Brain pericyte (primary cell): ENCODE results near the gene PPP1R37.

ENCODE experiments used
- DNase-seq: peaks from one replicate; pipeline ENCODE4 v3.0.0-alpha.2; 2012; ENCODE audit warnings: low read depth, low spot score

PPP1R37 gene

GRCh38 chr19:45169602-45170001, 76.6 kb downstream of the PPP1R37 start:
- no peak for DNase-seq

DNA sequence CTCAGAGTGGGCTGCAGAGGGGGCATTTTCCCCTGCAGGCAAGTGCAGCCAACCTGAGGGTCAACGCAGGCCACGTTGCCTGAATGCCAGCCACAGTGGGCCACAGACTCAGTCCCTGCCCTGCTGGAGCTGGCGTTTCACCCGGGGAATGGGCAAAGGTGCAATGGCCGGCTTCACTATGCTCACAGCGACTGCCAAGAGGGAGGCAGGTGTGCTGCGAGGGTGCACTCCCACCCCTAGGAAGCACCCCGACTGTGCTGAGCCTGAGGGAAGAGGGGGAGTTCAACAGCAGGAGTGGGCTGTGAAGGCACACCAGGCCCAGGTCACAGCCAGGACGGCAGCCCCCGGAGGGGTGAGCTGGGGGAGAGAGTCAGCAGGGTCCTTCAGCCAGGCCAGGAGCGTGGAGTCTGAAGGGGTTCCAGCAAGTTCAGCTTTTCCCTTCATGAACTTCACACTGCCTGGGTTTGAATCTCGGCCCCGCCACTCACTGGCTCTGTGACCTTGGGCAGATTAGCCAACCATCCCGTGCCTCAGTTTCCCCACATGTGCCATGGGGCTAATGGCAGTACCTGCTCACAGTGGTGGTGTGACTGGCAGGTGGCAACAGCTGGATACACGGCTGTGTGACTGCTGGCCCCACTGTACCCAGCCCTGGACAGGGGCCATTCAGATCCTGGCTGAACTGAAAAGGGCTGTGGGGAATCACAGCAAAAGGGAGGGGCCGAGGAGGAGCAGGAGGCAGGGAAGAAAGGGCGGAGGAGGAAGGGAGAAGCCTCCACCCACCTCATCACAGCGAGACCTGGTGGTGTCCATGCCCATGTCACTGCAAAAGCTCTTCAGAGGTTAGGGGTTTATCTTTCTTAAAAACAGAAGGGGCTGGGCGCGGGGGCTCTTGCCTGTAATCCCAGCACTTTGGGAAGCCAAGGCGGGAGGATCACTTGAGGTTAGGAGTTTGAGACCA, 77.4 kb downstream of the PPP1R37 start:
- DNase-seq, result no peak

GRCh38 chr19:45171211-45171623, 78.2 kb downstream of the PPP1R37 start:
- no peak for DNase-seq

DNA sequence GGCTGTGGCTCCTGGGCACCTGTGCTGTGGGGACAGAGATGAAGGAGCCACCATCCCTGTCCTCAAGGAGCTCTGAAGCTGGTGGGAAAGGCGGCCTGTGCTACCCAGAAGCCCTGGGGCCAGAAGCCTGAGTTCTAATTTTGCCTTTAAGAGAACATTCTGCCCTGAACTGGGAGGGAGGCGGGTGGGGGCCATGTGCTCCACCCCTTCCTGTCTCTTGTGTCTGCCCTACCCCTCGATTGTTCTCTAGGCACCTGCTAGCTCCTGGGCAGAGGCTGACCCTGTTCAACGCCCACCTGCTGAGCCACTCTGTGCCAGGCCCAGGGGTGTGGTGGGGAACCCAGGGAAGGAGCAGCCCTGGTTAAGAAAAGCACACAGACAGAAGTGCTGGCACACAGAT, 79.2 kb downstream of the PPP1R37 start:
- no peak for DNase-seq

DNA sequence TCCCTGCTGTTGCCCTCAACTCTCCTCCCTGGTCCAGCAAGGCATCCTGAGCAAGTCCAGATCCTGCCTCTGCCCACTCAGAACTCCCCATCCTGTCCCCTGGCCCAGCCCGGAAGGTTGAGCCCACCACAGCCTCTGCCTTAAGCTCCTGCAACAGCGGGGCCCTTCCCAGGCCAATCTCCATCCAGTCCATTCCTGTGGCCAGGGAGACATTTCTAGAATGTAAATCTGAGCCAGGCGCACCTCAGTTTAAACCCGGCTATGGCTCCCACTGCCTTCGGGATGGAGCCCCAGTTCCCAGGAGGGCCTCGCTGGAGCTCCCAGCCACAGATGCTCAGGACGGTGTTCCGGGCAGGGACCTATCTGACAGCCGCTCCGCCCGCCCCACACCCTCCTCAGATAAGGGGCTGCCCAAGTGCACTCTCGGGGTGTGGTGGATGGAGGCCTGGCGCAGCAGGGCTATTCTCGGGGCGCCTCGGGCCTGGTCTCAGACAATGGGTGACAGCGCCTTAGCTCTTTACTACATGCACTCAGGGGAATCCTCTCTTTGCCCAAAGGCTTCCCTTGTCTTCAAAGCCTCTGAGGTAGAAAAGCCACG, 79.7 kb downstream of the PPP1R37 start:
- DNase-seq, result no peak

GRCh38 chr19:45173816-45174215, 80.8 kb downstream of the PPP1R37 start:
- DNase-seq, result no peak

DNA sequence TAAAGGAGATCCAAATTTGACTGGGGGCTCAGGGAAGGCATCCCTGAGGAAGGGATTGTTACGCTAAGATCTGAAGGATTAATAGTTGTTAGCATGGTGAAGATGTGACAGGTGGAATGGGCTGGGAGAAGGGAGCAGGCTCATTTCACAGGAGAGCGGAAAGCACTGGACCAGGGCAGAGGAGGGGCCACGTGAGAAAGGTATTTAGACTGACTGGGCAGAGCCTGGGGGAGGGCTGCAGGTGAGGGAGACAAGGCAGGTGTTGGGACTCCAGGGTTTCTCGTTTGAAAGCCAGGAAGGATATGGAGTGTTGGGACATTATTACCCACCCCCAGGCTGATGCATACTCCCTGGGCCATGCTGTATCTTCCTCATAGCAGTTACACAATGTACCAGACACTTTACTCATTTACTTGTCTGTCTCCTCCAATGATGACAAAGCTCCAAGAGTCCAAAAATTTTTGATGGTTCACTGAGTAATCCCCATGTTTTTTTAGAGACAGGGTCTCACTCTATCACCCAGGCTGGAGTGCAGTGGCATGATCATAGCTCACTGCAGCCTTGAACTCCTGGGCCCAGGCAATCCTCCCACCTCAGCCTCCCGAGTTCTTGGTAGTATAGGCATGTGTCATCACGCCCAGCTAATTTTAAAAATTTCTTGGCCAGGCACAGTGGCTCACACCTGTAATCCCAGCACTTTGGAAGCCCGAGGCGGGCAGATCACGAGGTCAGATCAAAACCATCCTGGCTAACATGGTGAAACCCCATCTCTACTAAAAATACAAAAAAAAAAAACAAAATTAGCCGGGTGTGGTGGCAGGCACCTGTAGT, 82.8 kb downstream of the PPP1R37 start:
- DNase-seq, result no peak

DNA sequence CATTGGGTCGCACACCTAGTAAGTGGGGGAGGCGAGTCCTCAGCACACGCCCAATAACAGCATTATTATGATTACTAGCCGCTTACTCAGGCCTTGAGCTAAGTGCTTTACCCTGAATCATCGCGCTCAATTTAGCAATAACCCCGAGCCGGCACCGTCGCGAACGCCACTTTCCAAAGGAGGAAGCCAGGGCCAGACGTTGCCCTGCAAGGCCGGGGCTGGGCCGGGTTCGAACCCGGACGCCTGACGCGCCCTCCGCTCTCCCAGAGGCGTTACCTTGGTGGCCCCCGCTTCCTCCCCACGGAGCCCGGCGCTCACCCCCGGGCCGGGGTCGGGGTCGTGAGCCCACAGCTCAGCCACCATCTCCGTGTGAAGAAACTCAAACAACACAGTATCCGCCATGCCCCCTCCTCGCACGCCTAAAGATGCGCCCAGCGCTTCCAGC, 84.9 kb downstream of the PPP1R37 start, which contains the start of gene TRAPPC6A:
Gene TRAPPC6A (minus strand): TSS at position 421 of the 445 bp plus-strand sequence. CDS start 19 bp downstream, at position 402.
- no peak for DNase-seq

DNA sequence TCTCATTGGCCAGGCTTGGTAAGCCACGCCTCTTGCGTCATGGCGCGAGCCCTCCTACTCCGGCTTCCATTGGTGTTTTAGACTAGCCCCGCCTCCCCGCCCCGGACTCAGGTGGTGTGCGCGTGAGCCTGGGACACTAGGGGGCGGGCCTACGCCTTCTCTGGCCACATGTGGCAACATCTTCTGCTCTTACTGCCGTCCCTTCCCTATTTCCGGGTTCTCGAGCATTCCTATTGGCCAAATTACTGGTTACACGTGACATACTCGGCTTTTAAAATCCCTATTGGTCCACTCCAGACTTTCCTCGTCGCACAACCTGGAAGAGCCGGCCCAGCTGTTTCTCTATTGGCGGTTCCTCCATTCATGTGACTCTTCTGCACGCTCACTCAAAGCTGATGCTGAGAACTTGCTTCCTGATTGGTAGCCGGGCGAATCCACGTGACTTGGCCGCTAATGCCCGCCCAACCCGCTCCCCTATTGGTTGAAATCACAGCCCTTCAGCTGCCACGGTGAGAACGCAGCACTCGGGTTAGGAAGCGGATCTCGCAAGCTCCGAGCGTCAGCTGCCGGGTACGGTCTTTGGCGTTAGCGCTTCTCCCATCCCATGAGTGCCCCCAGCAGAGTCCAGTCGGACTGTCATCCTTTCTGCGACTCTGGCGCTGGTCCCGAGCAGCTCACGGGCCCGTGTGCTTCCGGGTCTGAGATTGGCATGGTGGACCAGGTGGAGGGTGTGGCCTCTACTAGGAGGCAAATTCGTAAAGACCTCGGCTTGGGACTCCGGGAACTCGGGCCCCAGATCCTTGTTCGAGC, 85.5 kb downstream of the PPP1R37 start, which contains the start of gene BLOC1S3:
Gene BLOC1S3 (plus strand): TSS at position 523 of the 810 bp plus-strand sequence. CDS start 513 bp downstream, outside the sequence.
- DNase-seq, result peak; percentile 100

DNA sequence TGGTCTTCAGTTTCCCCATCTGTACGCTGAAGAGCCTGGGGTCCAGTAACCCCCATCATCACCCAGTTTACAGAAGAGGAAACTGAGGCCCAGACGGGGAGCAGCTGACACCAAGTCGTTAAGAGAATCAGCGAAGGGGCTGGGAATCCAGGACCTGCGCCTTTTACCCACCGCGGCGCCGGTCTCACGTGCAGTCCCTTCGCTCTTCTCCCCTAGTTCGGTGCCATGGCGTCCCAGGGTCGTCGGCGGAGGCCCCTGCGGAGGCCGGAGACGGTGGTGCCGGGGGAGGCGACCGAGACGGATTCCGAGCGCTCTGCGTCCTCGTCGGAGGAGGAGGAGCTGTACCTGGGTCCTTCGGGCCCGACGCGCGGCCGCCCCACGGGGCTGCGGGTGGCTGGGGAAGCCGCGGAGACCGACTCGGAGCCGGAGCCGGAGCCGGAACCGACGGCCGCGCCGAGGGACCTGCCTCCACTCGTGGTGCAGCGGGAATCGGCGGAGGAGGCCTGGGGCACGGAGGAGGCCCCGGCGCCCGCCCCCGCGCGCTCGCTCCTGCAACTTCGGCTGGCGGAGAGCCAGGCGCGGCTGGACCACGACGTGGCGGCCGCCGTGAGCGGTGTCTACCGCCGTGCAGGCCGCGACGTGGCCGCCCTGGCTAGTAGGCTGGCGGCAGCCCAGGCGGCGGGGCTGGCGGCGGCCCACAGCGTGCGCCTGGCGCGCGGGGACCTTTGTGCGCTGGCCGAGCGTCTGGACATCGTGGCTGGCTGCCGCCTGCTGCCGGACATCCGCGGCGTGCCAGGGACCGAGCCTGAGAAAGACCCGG, 86.3 kb downstream of the PPP1R37 start:
- no peak for DNase-seq

- no peak for DNase-seq
These were observed 87.0 kb downstream of the PPP1R37 start for GRCh38 chr19:45179892-45180370.

- no peak for DNase-seq
These were observed 88.0 kb downstream of the PPP1R37 start for GRCh38 chr19:45180936-45181335.

- DNase-seq, result no peak
These were observed 89.8 kb downstream of the PPP1R37 start for GRCh38 chr19:45182758-45183157.

GRCh38 chr19:45184115-45184514, 91.1 kb downstream of the PPP1R37 start:
- no peak for DNase-seq

- no peak for DNase-seq
These were observed 93.7 kb downstream of the PPP1R37 start for GRCh38 chr19:45186509-45187334.

GRCh38 chr19:45187421-45188100, 94.6 kb downstream of the PPP1R37 start:
- no peak for DNase-seq

- DNase-seq, result no peak
These were observed 97.0 kb downstream of the PPP1R37 start for GRCh38 chr19:45189971-45190370.

GRCh38 chr19:45191375-45191774, 98.4 kb downstream of the PPP1R37 start:
- no peak for DNase-seq
